Activated T-helper 1 cell treated with anti-CD3 and anti-CD28 coated beads, Interleukin-12 subunit alpha, Interleukin-12 subunit beta, Interleukin-2, Interleukin-4 antibody, amounts not matched to agents 30 ng/mL and 10 ng/mL and 1 ng/mL, durations not matched to agents 14 hours and 24 hours and 36 hours (primary cell): ENCODE measurements around the gene DCAF17. TPM values are rescaled to one million over a fixed set of nuclear protein-coding genes. Genes with fewer than 3 reads are reported as not detected.
A peak's percentile ranks its signal among the peaks of the same experiment; 100 is the strongest.

ENCODE experiments used
- DNase-seq: peaks from one replicate; pipeline ENCODE4 v3.0.0; 2021; ENCODE audit warnings: low spot score
- H3K27ac Mint-ChIP-seq: one replicate; pipeline ENCODE4 v1.8.0; 2021; ENCODE audit warnings: mild to moderate bottlenecking, mixed read lengths
- H3K27me3 Mint-ChIP-seq: one replicate; pipeline ENCODE4 v1.8.0; 2022; ENCODE audit warnings: mild to moderate bottlenecking, moderate library complexity, mixed read lengths; ENCODE audit not compliant: insufficient read depth
- H3K36me3 Mint-ChIP-seq: one replicate; pipeline ENCODE4 v1.8.0; 2021; ENCODE audit warnings: low read depth, mixed read lengths
- H3K4me1 Mint-ChIP-seq: one replicate; pipeline ENCODE4 v1.8.0; 2021; ENCODE audit warnings: low read depth, mixed read lengths
- H3K4me3 Mint-ChIP-seq: one replicate; pipeline ENCODE4 v1.8.0; 2021; ENCODE audit warnings: mild to moderate bottlenecking, moderate library complexity, mixed read lengths
- H3K9me3 Mint-ChIP-seq: one replicate; pipeline ENCODE4 v1.8.0; 2021; ENCODE audit warnings: mixed read lengths
- intact Hi-C: fragments of 100-400 bp; cut with micrococcal nuclease; formaldehyde crosslinking; loops from one replicate; pipeline ENCODE4 v1.15.1; 2024
- total RNA-seq: library from RNA; stranded (reverse); gene quantifications from 2 replicates; pipeline ENCODE4 v1.2.3, GENCODE V29; 2022

The DCAF17 gene
- 23.9 and 24.9 TPM in 2 replicates for total RNA-seq

- peak within 1 kb of the TSS; percentile 95 for H3K4me3 Mint-ChIP-seq
- intact Hi-C loops: loop anchor here (1.0 to 5.0 kb wide), 12 partner anchors 13 to 1121 kb away; partner anchors contain the start of genes DYNC1I2, GORASP2 and HAT1
Observed at GRCh38 chr2:171434013-171434989, at the start of gene DCAF17. TSS of gene DCAF17 (plus strand) at chr2:171434226. CDS start at chr2:171434578, 352 bp downstream.

GRCh38 chr2:171386627-171387026 is 47.4 kb upstream of the DCAF17 start:
- peaks cover 14% of the 10 kb centered on the region for H3K4me1 Mint-ChIP-seq
- no peaks in the 10 kb centered on the region for H3K27me3 Mint-ChIP-seq
- H3K9me3 Mint-ChIP-seq: peaks cover 4% of the 10 kb centered on the region
- H3K27ac Mint-ChIP-seq: no peak overlapping the region
- DNase-seq: no peak
- no peak overlapping the region for H3K4me3 Mint-ChIP-seq
- intact Hi-C loops: no loop called here
- peaks cover 18% of the 10 kb centered on the region for H3K36me3 Mint-ChIP-seq

More at GRCh38 chr2:171434013-171434989, at the start of gene DCAF17:
- no peaks in the 10 kb centered on the region for H3K27me3 Mint-ChIP-seq
- H3K36me3 Mint-ChIP-seq: peaks cover 32% of the 10 kb centered on the region
- DNase-seq: peak; percentile 93
- peaks cover 9% of the 10 kb centered on the region for H3K9me3 Mint-ChIP-seq
- peaks cover 28% of the 10 kb centered on the region for H3K4me1 Mint-ChIP-seq
- peak within 1 kb of the TSS; percentile 98 for H3K27ac Mint-ChIP-seq

GRCh38 chr2:171387052-171387451 is 47.0 kb upstream of the DCAF17 start:
- Mint-ChIP-seq H3K27me3 (no peaks in the 10 kb centered on the region), H3K9me3 (peaks cover 4% of the 10 kb centered on the region), H3K4me3 (no peak overlapping the region), H3K36me3 (peaks cover 18% of the 10 kb centered on the region), H3K27ac (no peak overlapping the region), H3K4me1 (peaks cover 17% of the 10 kb centered on the region)
- intact Hi-C loops: no loop called here
- DNase-seq: no peak

GRCh38 chr2:171389325-171389724 is 44.7 kb upstream of the DCAF17 start:
- Mint-ChIP-seq H3K36me3 (peaks cover 11% of the 10 kb centered on the region), H3K4me3 (no peak overlapping the region), H3K27me3 (no peaks in the 10 kb centered on the region), H3K9me3 (no peaks in the 10 kb centered on the region), H3K27ac (no peak overlapping the region), H3K4me1 (peaks cover 17% of the 10 kb centered on the region)
- intact Hi-C loops: no loop called here
- no peak for DNase-seq

- Mint-ChIP-seq H3K27me3 (no peaks in the 10 kb centered on the region), H3K4me1 (peaks cover 17% of the 10 kb centered on the region), H3K9me3 (no peaks in the 10 kb centered on the region), H3K4me3 (no peak overlapping the region), H3K27ac (no peak overlapping the region), H3K36me3 (peaks cover 11% of the 10 kb centered on the region)
- intact Hi-C loops: no loop called here
- DNase-seq: no peak
Observed at GRCh38 chr2:171389780-171390179, 44.2 kb upstream of the DCAF17 start.

GRCh38 chr2:171390941-171391516 is 43.0 kb upstream of the DCAF17 start:
- H3K36me3 Mint-ChIP-seq: peaks cover 9% of the 10 kb centered on the region
- H3K27me3 Mint-ChIP-seq: no peaks in the 10 kb centered on the region
- no peak for DNase-seq
- no peaks in the 10 kb centered on the region for H3K9me3 Mint-ChIP-seq
- H3K4me3 Mint-ChIP-seq: no peak overlapping the region
- no peak overlapping the region for H3K27ac Mint-ChIP-seq
- H3K4me1 Mint-ChIP-seq: peaks cover 17% of the 10 kb centered on the region
- intact Hi-C loops: loop anchor here (1.0 kb wide), 1 partner anchor 43 kb away; the partner anchor contains the start of gene DCAF17

GRCh38 chr2:171391532-171391931 is 42.5 kb upstream of the DCAF17 start:
- H3K27ac Mint-ChIP-seq: no peak overlapping the region

GRCh38 chr2:171393487-171393886 is 40.5 kb upstream of the DCAF17 start:
- Mint-ChIP-seq H3K4me1 (peaks cover 17% of the 10 kb centered on the region), H3K4me3 (no peak overlapping the region), H3K27me3 (no peaks in the 10 kb centered on the region), H3K9me3 (no peaks in the 10 kb centered on the region), H3K27ac (no peak overlapping the region), H3K36me3 (peaks cover 9% of the 10 kb centered on the region)
- DNase-seq: no peak
- intact Hi-C loops: no loop called here

More at GRCh38 chr2:171391532-171391931, 42.5 kb upstream of the DCAF17 start:
- intact Hi-C loops: loop anchor here (1.0 kb wide), 1 partner anchor 43 kb away; the partner anchor contains the start of gene DCAF17
- no peak for DNase-seq
- H3K4me3 Mint-ChIP-seq: no peak overlapping the region
- peaks cover 17% of the 10 kb centered on the region for H3K4me1 Mint-ChIP-seq
- H3K27me3 Mint-ChIP-seq: no peaks in the 10 kb centered on the region
- peaks cover 9% of the 10 kb centered on the region for H3K36me3 Mint-ChIP-seq
- H3K9me3 Mint-ChIP-seq: no peaks in the 10 kb centered on the region

GRCh38 chr2:171394164-171394740 is 39.8 kb upstream of the DCAF17 start:
- peaks cover 22% of the 10 kb centered on the region for H3K4me1 Mint-ChIP-seq
- H3K36me3 Mint-ChIP-seq: peaks cover 9% of the 10 kb centered on the region
- no peak for DNase-seq
- H3K27ac Mint-ChIP-seq: no peak overlapping the region
- intact Hi-C loops: no loop called here
- no peak overlapping the region for H3K4me3 Mint-ChIP-seq
- no peaks in the 10 kb centered on the region for H3K27me3 Mint-ChIP-seq
- H3K9me3 Mint-ChIP-seq: no peaks in the 10 kb centered on the region

GRCh38 chr2:171399292-171399691 is 34.7 kb upstream of the DCAF17 start:
- intact Hi-C loops: no loop called here
- H3K4me1 Mint-ChIP-seq: peaks cover 13% of the 10 kb centered on the region
- peaks cover 18% of the 10 kb centered on the region for H3K9me3 Mint-ChIP-seq
- no peak for DNase-seq
- H3K36me3 Mint-ChIP-seq: peaks cover 10% of the 10 kb centered on the region
- no peaks in the 10 kb centered on the region for H3K27me3 Mint-ChIP-seq
- H3K27ac Mint-ChIP-seq: no peak overlapping the region
- no peak overlapping the region for H3K4me3 Mint-ChIP-seq

- H3K4me3 Mint-ChIP-seq: no peak overlapping the region
- H3K27me3 Mint-ChIP-seq: no peaks in the 10 kb centered on the region
- H3K4me1 Mint-ChIP-seq: peaks cover 15% of the 10 kb centered on the region
- DNase-seq: no peak
- H3K9me3 Mint-ChIP-seq: peaks cover 19% of the 10 kb centered on the region
- H3K36me3 Mint-ChIP-seq: peaks cover 15% of the 10 kb centered on the region
- intact Hi-C loops: no loop called here
- no peak overlapping the region for H3K27ac Mint-ChIP-seq
Observed at GRCh38 chr2:171400395-171400794, 33.6 kb upstream of the DCAF17 start.

GRCh38 chr2:171401947-171402346 is 32.1 kb upstream of the DCAF17 start:
- Mint-ChIP-seq H3K27me3 (no peaks in the 10 kb centered on the region), H3K4me3 (no peak overlapping the region), H3K36me3 (peaks cover 18% of the 10 kb centered on the region), H3K4me1 (peaks cover 21% of the 10 kb centered on the region), H3K9me3 (peaks cover 22% of the 10 kb centered on the region), H3K27ac (no peak overlapping the region)
- DNase-seq: no peak
- intact Hi-C loops: no loop called here
